Bronchial epithelial cell (primary cell): ENCODE data around the gene LOXL3. TPM values are rescaled to one million over a fixed set of nuclear protein-coding genes. Genes with fewer than 3 reads are reported as not detected.

Source experiments
- DNase-seq: peaks from one replicate; pipeline ENCODE4 v3.0.0-alpha.2; 2010; ENCODE audit warnings: low read depth
- FAIRE-seq: peaks from 2 replicates; lab custom pipeline; 2011; peaks lifted over from hg19 to GRCh38; lab: Jason Lieb, UNC
- H3K27me3 ChIP-seq: 2 replicates; pipeline ENCODE4 v1.5.1; 2011; ENCODE audit warnings: low read length; ENCODE audit not compliant: control insufficient read depth, insufficient read depth
- H3K36me3 ChIP-seq: 2 replicates; pipeline ENCODE4 v1.5.1; 2011; ENCODE audit warnings: low read length; ENCODE audit not compliant: control insufficient read depth, insufficient read depth
- H3K4me3 ChIP-seq: 2 replicates; pipeline ENCODE4 v1.5.1; 2011; ENCODE audit warnings: mild to moderate bottlenecking, low read depth, low read length, control low read depth
- CTCF ChIP-seq: IDR thresholded peaks from 2 replicates; pipeline ENCODE4 v1.5.1; 2011; ENCODE audit warnings: mild to moderate bottlenecking, moderate library complexity, low read length, control low read depth, inconsistent platforms; ENCODE audit not compliant: insufficient read depth, severe bottlenecking
- total RNA-seq: library from RNA; depleted of rRNA; stranded (reverse); fragments of >200 nt; gene quantifications from 2 replicates; pipeline ENCODE4 v1.2.1, GENCODE V29; 2014

The LOXL3 gene
- total RNA-seq, 1 donor from 2014 or later = 0.53 TPM

DNA sequence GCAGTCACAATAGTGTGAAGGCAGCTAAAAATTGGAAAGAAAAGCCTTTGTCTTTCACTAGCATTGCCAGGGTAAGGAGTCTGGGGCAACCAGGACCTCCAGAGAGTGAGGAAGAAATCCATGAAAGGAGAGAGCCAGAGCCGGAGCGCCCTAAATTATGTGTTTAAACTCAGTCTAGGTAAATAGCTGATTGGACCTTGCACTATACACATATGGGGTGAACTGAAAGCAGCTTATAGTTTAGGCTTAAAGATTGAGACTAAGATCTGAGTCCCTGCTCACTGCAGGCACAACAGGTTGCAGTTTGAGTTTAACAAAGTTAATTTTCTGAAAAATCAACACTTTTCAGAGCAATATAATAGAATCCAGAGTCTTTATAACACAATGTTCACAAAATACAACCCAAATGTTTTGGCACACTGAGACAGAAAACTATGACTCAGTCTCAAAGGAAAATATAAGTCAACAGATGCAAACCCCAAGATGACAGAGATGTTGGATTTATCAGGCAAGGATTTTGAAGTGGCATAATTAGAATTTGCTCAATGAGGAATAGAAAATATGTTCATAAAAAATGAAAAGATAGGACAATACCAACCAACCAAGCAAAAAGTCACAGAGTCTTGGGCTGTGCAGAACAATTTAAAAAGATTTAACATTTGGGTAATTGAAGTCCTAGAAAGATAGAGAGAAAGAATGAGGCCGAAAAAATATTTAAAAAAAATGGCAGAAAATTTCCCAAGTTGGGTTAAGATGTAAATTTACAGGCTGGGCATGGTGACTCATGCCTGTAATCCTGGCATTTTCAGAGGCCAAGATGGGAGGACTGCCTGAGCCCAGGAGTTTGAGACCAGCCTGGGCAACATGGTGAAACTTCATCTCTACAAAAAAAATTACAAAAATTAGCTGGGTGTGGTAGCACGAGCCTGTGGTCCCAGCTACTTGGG is 40.4 kb upstream of the LOXL3 start:
- FAIRE-seq = no peak
- no peak for TF ChIP-seq CTCF
- H3K4me3 ChIP-seq = no peak overlapping the region
- peak; percentile 13 for DNase-seq
- no peaks in the 10 kb centered on the region for H3K36me3 ChIP-seq
- H3K27me3 ChIP-seq = peaks cover 1% of the 10 kb centered on the region

- H3K4me3 ChIP-seq = no peak overlapping the region
- H3K27me3 ChIP-seq = peaks cover 1% of the 10 kb centered on the region
- DNase-seq (peak; percentile 11), FAIRE-seq (no peak)
- TF ChIP-seq CTCF = no peak
- H3K36me3 ChIP-seq = no peaks in the 10 kb centered on the region
Measured at GRCh38 chr2:74588664-74589063, 34.9 kb upstream of the LOXL3 start.

DNA sequence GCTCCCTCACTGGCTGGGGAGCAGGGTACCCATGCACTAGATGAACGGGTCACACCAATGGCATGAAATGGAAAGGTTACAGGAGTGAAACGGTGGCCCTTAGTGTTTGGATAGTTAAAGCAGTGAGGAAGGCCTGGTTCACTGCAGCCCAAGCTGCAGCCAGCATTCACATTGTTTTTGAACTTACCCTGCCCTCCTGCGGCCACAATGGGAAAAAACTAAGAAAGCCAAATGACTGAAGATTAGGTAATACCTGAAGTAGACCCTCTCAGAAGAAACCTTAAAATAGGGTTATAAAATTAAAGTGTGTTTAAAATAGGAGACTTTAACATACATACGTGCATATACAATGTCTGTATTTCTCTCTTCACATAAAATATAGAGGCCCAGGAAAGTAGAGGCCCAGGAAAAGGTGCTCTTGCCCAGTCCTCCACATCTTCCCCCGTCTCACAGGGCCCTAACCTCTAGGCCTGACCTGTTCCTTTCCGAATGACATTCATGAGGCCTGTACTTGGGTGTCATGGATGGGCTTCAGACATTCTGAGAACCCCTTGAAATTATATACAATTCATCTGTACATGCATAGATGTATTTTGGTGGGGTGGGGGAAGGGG is 34.0 kb upstream of the LOXL3 start:
- peak; percentile 61 for TF ChIP-seq CTCF
- DNase-seq = peak; percentile 56
- H3K4me3 ChIP-seq = no peak overlapping the region
- FAIRE-seq = no peak
- H3K27me3 ChIP-seq = peaks cover 1% of the 10 kb centered on the region
- H3K36me3 ChIP-seq = no peaks in the 10 kb centered on the region

DNA sequence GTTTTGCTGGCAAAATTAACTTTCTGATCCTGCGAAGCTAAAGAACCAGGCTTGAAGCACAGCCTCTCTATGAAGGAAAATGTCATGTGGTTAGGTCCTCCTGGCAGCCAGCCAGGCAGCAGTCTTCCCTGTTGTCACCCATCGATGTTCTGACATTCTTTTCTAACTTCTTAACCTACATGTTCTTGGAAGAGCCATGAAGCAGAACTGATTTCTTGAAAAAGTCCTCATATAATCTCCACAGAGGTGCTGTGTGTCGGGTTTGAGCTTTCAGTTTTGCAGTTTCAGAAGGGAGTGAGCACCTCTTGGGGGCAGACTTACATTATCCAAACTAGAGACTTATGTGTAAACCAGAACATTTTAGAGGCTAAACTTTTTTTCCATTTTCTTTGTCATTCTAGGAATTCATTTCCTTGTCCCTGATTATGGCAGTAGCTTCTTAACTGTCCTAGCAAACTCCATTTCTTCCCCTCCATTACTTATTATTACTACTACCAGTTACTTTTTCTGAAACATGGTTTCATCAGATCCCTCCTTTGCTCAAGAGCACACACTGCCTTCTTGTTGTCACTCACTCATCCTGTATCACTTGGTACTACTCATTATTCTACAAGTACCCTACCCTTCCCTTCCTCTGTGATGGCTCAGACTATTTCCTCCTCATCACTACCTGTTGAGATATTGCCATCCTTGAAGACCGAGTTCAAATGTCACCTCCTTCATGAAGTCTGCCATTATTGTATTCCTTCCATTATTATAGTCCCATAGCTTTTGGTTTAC is 31.9 kb upstream of the LOXL3 start:
- Histone ChIP-seq H3K27me3 (peaks cover 1% of the 10 kb centered on the region), H3K36me3 (no peaks in the 10 kb centered on the region), H3K4me3 (no peak overlapping the region)
- no peak for FAIRE-seq
- no peak for TF ChIP-seq CTCF
- DNase-seq = no peak

GRCh38 chr2:74584088-74584645 is 30.4 kb upstream of the LOXL3 start:
- Histone ChIP-seq H3K36me3 (no peaks in the 10 kb centered on the region), H3K4me3 (no peak overlapping the region), H3K27me3 (peaks cover under 1% of the 10 kb centered on the region)
- DNase-seq = no peak
- FAIRE-seq = no peak
- no peak for TF ChIP-seq CTCF
